Neutrophil (primary cell): ENCODE data around the gene SLC16A4.

ENCODE experiments used
- H3K27ac ChIP-seq: fragments of 200-600 bp; sonication (generic); 2 replicates; pipeline ENCODE4 v1.5.1; 2016; ENCODE audit warnings: mild to moderate bottlenecking, moderate library complexity
- H3K27me3 ChIP-seq: fragments of 200-600 bp; sonication (generic); 2 replicates; pipeline ENCODE4 v1.6.0; 2016; ENCODE audit warnings: mild to moderate bottlenecking
- H3K36me3 ChIP-seq: fragments of 200-600 bp; sonication (generic); 2 replicates; pipeline ENCODE4 v1.5.1; 2017
- H3K4me1 ChIP-seq, 2 experiments: fragments of 200-600 bp in 1 of 2; sonication (generic) in 1 of 2; 1 replicate in 1 of 2; 2 replicates in 1 of 2; pipeline versions ENCODE4 v1.5.1 to v1.6.1; 2013 to 2016; ENCODE audit warnings: low read depth in 1 of 2, low read length in 1 of 2, mild to moderate bottlenecking in 1 of 2, moderate library complexity in 1 of 2; ENCODE audit not compliant: control insufficient read depth in 1 of 2, insufficient read depth in 1 of 2
- H3K4me3 ChIP-seq, 2 experiments: fragments of 200-600 bp in 1 of 2; sonication (generic) in 1 of 2; 1 replicate in 1 of 2; 2 replicates in 1 of 2; pipeline ENCODE4 v1.5.1; 2013 to 2016; ENCODE audit warnings: low read depth in 1 of 2, low read length in 1 of 2, mild to moderate bottlenecking in 1 of 2, moderate library complexity in 1 of 2
- H3K9me3 ChIP-seq: fragments of 200-600 bp; sonication (generic); 2 replicates; pipeline ENCODE4 v1.5.1; 2016
- CTCF ChIP-seq: fragments of 200-600 bp; sonication (generic); IDR thresholded peaks from 2 replicates; pipeline ENCODE4 v1.5.1; 2016; ENCODE audit warnings: antibody characterized with exemption

The SLC16A4 gene

GRCh38 chr1:110328274-110328673 lies 62.6 kb downstream of the SLC16A4 start:
- H3K36me3 ChIP-seq, result no peaks in the 10 kb centered on the region
- TF ChIP-seq CTCF, result no peak
- no peak overlapping the region for H3K4me3 ChIP-seq
- no peaks in the 10 kb centered on the region for H3K9me3 ChIP-seq
- no peak overlapping the region for H3K27ac ChIP-seq
- peaks cover 4 to 5% of the 10 kb centered on the region in 2 experiments for H3K4me1 ChIP-seq
- no peaks in the 10 kb centered on the region for H3K27me3 ChIP-seq

GRCh38 chr1:110326826-110327225 lies 64.0 kb downstream of the SLC16A4 start:
- Histone ChIP-seq H3K9me3 (no peaks in the 10 kb centered on the region), H3K27me3 (no peaks in the 10 kb centered on the region), H3K27ac (no peak overlapping the region), H3K4me3 (no peak overlapping the region), H3K36me3 (no peaks in the 10 kb centered on the region), H3K4me1 (peaks cover 4 to 5% of the 10 kb centered on the region in 2 experiments)
- TF ChIP-seq CTCF, result no peak

DNA sequence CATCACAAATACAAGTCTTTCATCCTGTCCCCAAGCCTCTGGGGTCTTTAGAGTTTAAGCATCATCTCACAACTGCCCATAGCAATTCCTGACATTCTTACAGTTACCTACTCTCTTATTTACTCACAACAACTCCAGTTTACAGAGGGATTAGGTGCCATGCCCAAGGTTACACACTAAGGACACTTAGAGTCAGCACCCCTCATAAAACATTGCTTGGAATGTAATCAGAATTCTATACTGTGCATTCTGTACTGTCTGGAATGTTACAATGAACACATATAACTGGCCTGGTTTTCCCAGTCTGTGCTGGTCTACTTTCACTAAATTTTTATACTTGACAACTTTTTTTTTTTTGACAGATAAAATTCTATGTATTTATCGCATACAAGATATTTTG lies 66.2 kb downstream of the SLC16A4 start:
- peaks cover 12 to 18% of the 10 kb centered on the region in 2 experiments for H3K4me1 ChIP-seq
- H3K27ac ChIP-seq, result no peak overlapping the region
- no peaks in the 10 kb centered on the region for H3K27me3 ChIP-seq
- no peak overlapping the region for H3K4me3 ChIP-seq
- no peaks in the 10 kb centered on the region for H3K36me3 ChIP-seq
- H3K9me3 ChIP-seq, result no peaks in the 10 kb centered on the region
- no peak for TF ChIP-seq CTCF

DNA sequence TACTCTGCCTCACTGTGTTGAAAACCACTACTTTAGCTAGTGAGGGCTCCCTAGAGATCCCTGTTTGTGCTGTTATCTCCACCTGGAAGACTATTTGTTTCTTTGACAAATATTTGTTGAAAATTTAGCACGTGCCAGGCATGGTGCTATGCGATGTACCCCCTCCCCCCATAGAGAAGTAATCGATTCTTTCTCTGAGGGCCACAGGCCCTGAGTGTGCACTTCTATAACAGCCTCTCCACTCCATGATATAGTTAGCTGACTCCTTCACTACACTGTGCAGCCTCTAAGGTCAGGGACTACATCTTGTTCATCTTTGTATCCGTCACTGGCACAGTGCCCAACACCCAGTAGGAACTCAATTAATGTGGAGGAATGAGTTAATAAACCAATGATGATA lies 69.0 kb downstream of the SLC16A4 start:
- no peak overlapping the region for H3K27ac ChIP-seq
- TF ChIP-seq CTCF, result no peak

DNA sequence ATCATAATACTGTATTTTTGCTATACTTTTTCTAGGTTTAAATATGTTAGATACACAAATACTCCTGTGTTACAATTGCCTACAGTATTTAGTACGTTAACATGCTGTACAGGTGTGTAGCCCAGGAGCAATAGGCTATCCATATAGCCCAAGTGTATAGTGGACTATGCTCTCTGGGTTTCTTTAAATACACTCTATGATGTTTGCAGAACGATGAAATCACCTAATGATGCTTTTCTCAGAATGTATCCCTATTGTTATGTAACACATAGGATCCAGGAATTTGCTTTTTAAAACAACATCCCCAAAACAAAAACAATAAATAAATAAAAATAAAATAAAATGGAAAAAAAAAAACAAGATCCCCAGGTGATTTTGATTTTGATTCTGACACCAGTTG lies 69.8 kb downstream of the SLC16A4 start:
- Histone ChIP-seq H3K36me3 (no peaks in the 10 kb centered on the region), H3K27me3 (no peaks in the 10 kb centered on the region), H3K9me3 (no peaks in the 10 kb centered on the region), H3K27ac (no peak overlapping the region), H3K4me3 (no peak overlapping the region), H3K4me1 (peaks cover 24 to 31% of the 10 kb centered on the region in 2 experiments)
- TF ChIP-seq CTCF, result no peak

More for the DNA sequence above, 69.0 kb downstream of the SLC16A4 start:
- Histone ChIP-seq H3K4me1 (peaks cover 24 to 31% of the 10 kb centered on the region in 2 experiments), H3K27me3 (no peaks in the 10 kb centered on the region), H3K9me3 (no peaks in the 10 kb centered on the region), H3K36me3 (no peaks in the 10 kb centered on the region), H3K4me3 (no peak overlapping the region)

DNA sequence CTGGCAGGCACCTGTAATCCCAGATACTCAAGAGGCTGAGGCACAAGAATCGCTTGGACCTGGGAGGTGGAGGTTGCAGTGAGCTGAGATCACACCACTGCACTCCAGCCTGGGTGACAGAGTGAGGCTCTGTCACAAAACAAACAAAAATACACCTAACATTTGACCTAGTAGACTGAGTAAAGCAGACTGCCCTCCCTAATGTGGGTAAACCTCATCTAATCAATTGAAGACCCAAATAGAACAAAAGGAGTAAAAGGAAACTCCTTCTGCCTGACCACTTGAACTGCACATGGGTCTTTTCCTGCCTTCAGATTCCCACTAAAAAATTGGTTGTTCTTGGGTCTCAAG lies 70.7 kb downstream of the SLC16A4 start:
- Histone ChIP-seq H3K4me3 (no peak overlapping the region), H3K4me1 (peaks cover 24 to 31% of the 10 kb centered on the region in 2 experiments), H3K9me3 (no peaks in the 10 kb centered on the region), H3K36me3 (no peaks in the 10 kb centered on the region), H3K27ac (peak overlapping the region; percentile 76), H3K27me3 (no peaks in the 10 kb centered on the region)
- TF ChIP-seq CTCF, result no peak
